Fibroblast of lung (primary cell): ENCODE measurements around the gene MYADM. TPM values are rescaled to one million over a fixed set of nuclear protein-coding genes. Genes with fewer than 3 reads are reported as not detected.

Source experiments
- DNase-seq, 2 donors: peaks; one replicate each; pipeline versions ENCODE4 v3.0.0 to v3.0.0-alpha.2; 2010; ENCODE audit warnings: low read depth in 2 of 2
- H2AFZ ChIP-seq: 2 replicates; pipeline ENCODE4 v1.5.1; 2012; ENCODE audit warnings: low read length, control low read depth, inconsistent platforms
- H3K27ac ChIP-seq: 2 replicates; pipeline ENCODE4 v1.5.1; 2011; ENCODE audit warnings: low read length, control low read depth; ENCODE audit not compliant: insufficient read depth
- H3K27me3 ChIP-seq: 2 replicates; pipeline ENCODE4 v1.5.1; 2011; ENCODE audit warnings: mild to moderate bottlenecking, low read length; ENCODE audit not compliant: control insufficient read depth, insufficient read depth
- H3K36me3 ChIP-seq: 2 replicates; pipeline ENCODE4 v1.5.1; 2011; ENCODE audit warnings: low read length; ENCODE audit not compliant: control insufficient read depth, insufficient read depth
- H3K4me1 ChIP-seq: 2 replicates; pipeline ENCODE4 v1.5.1; 2011; ENCODE audit warnings: low read length; ENCODE audit not compliant: control insufficient read depth, insufficient read depth; ENCODE audit errors: extremely low read depth
- H3K4me2 ChIP-seq: 2 replicates; pipeline ENCODE4 v1.5.1; 2011; ENCODE audit warnings: low read length, control low read depth; ENCODE audit not compliant: insufficient read depth; ENCODE audit errors: extremely low read depth
- H3K4me3 ChIP-seq, 4 experiments: fragments of 200-600 bp in 1 of 4; sonication (generic) in 1 of 4; replicated peaks in 1 of 4; 2 replicates each; pipeline ENCODE4 v1.5.1; 2011 to 2016; ENCODE audit warnings: low read length in 4 of 4, low read depth in 3 of 4, mild to moderate bottlenecking in 3 of 4, control low read depth in 2 of 4, inconsistent platforms in 1 of 4, mixed read lengths in 1 of 4; ENCODE audit not compliant: insufficient read depth in 1 of 4; ENCODE audit errors: control extremely low read depth in 1 of 4
- H3K79me2 ChIP-seq: 2 replicates; pipeline ENCODE4 v1.5.1; 2012; ENCODE audit warnings: mild to moderate bottlenecking, low read length, inconsistent platforms; ENCODE audit not compliant: control insufficient read depth, insufficient read depth
- H3K9ac ChIP-seq: 2 replicates; pipeline ENCODE4 v1.5.1; 2011; ENCODE audit warnings: mild to moderate bottlenecking, low read length, control low read depth; ENCODE audit not compliant: insufficient read depth
- H3K9me3 ChIP-seq: 2 replicates; pipeline ENCODE4 v1.5.1; 2012; ENCODE audit warnings: low read depth, low read length; ENCODE audit not compliant: control insufficient read depth, insufficient read depth
- H4K20me1 ChIP-seq: 2 replicates; pipeline ENCODE4 v1.5.1; 2011; ENCODE audit warnings: low read length; ENCODE audit not compliant: control insufficient read depth, insufficient read depth; ENCODE audit errors: extremely low read depth
- CTCF ChIP-seq, 2 donors: IDR thresholded peaks in 1 of 2; conservative IDR thresholded peaks in 1 of 2; 1 replicate in 1 of 2; 2 replicates in 1 of 2; pipeline ENCODE4 v1.5.1; 2011 to 2012; ENCODE audit warnings: low read length in 2 of 2, control low read depth in 1 of 2, inconsistent platforms in 1 of 2, low read depth in 1 of 2, mild to moderate bottlenecking in 1 of 2
- EZH2 ChIP-seq: IDR thresholded peaks from 2 replicates; pipeline ENCODE4 v1.5.1; 2012; ENCODE audit warnings: low read length, control low read depth, mild to moderate bottlenecking; ENCODE audit errors: missing control alignments
- polyA plus RNA-seq, 2 donors: library from polyadenylated mRNA; depleted of rRNA in 1 of 2; stranded (reverse) in 1 of 2; unstranded in 1 of 2; fragments of >200 nt; gene quantifications; 2 replicates each; pipeline ENCODE4 v1.2.1, GENCODE V29; 2011 to 2012; ENCODE audit warnings: missing spikeins in 1 of 2
- total RNA-seq: library from RNA; depleted of rRNA; stranded (reverse); fragments of >200 nt; gene quantifications from 2 replicates; pipeline ENCODE4 v1.2.1, GENCODE V29; 2014

MYADM gene
- total and polyA plus RNA-seq, 2 donors (not counting 1 experiment from before 2014, with no cell fraction given): 9.1 to 51.5 TPM

GRCh38 chr19:53844849-53845246 lies 22.8 kb upstream of the MYADM start:
- TF ChIP-seq EZH2: no peak
- TF ChIP-seq CTCF (conservative IDR thresholded peaks at IDR 0.05 in 1 of 2, IDR thresholded peaks at IDR 0.05 in 1 of 2; ENCODE audit: low read depth in 1 of 2, low read length in 2 of 2): no peak
- peaks cover 4% of the 10 kb centered on the region for H3K4me1 ChIP-seq
- no peaks in the 10 kb centered on the region for H3K27me3 ChIP-seq
- H3K9me3 ChIP-seq: no peaks in the 10 kb centered on the region
- no peaks in the 10 kb centered on the region for H4K20me1 ChIP-seq
- no peak for DNase-seq
- no peak overlapping the region for H3K27ac ChIP-seq
- no peaks in the 10 kb centered on the region for H3K79me2 ChIP-seq
- H3K4me2 ChIP-seq: no peak overlapping the region
- no peak overlapping the region for H3K9ac ChIP-seq
- H3K36me3 ChIP-seq: no peaks in the 10 kb centered on the region
- no peak overlapping the region for H3K4me3 ChIP-seq
- H2AFZ ChIP-seq: no peak overlapping the region

- Histone ChIP-seq H3K4me3 (no peak overlapping the region), H4K20me1 (no peaks in the 10 kb centered on the region), H2AFZ (no peak overlapping the region), H3K36me3 (no peaks in the 10 kb centered on the region), H3K9me3 (no peaks in the 10 kb centered on the region), H3K27ac (no peak overlapping the region), H3K4me2 (no peak overlapping the region), H3K9ac (no peak overlapping the region), H3K27me3 (no peaks in the 10 kb centered on the region), H3K4me1 (peaks cover 2% of the 10 kb centered on the region), H3K79me2 (no peaks in the 10 kb centered on the region)
- TF ChIP-seq EZH2 (no peak), CTCF (conservative IDR thresholded peaks at IDR 0.05 in 1 of 2, IDR thresholded peaks at IDR 0.05 in 1 of 2; ENCODE audit: low read depth in 1 of 2, low read length in 2 of 2) (no peak)
- DNase-seq: no peak
Measured at GRCh38 chr19:53847555-53847954, 20.1 kb upstream of the MYADM start.

- Histone ChIP-seq H2AFZ (peak overlapping the region; percentile 68), H3K27me3 (no peaks in the 10 kb centered on the region), H3K4me2 (peak overlapping the region; percentile 68), H3K9ac (no peak overlapping the region), H3K36me3 (no peaks in the 10 kb centered on the region), H3K79me2 (no peaks in the 10 kb centered on the region), H3K4me3 (no peak overlapping the region), H3K27ac (peak overlapping the region; percentile 20), H3K9me3 (no peaks in the 10 kb centered on the region), H3K4me1 (peaks cover 2% of the 10 kb centered on the region), H4K20me1 (no peaks in the 10 kb centered on the region)
- TF ChIP-seq EZH2 (no peak), CTCF (conservative IDR thresholded peaks at IDR 0.05 in 1 of 2, IDR thresholded peaks at IDR 0.05 in 1 of 2; ENCODE audit: low read depth in 1 of 2, low read length in 2 of 2) (no peak)
- peak; percentile 50 to 73 for DNase-seq
Measured at GRCh38 chr19:53849237-53849676, 18.4 kb upstream of the MYADM start.
